A549 (cell line): ENCODE results near the gene MSN. TPM values are rescaled to one million over a fixed set of nuclear protein-coding genes. Genes with fewer than 3 reads are reported as not detected.

ENCODE experiments used
- ATAC-seq, 2 experiments: fragments of 200-7000 bp in 1 of 2; fragments of >200 bp in 1 of 2; cut with Nextera tagmentation in 1 of 2; cut with Tn5 transposase in 1 of 2; 3 replicates each; pipeline versions ENCODE4 v1.8.0 to v1.9.1; 2018 to 2020; ENCODE audit warnings: mild to moderate bottlenecking in 1 of 2, moderate library complexity in 1 of 2
- CTCF ChIA-PET: fragments of 300-600 bp; sonication (Branson Sonifier 250); formaldehyde crosslinking; extraction: SDS; loops from one replicate; lab custom pipeline; 2021; ENCODE audit warnings: antibody characterized with exemption, inconsistent platforms; lab: Yijun Ruan, JAX
- POLR2A ChIA-PET: fragments of 350-600 bp; formaldehyde crosslinking; extraction: SDS; loops from one replicate; lab custom pipeline; 2021; ENCODE audit warnings: antibody characterized with exemption, inconsistent platforms; lab: Yijun Ruan, JAX
- DNase-seq, 2 experiments: peaks; one replicate each; pipeline versions ENCODE4 v3.0.0 to v3.0.0-alpha.2; 2011 to 2016; ENCODE audit warnings: low read depth in 1 of 2, low spot score in 1 of 2
- FAIRE-seq: peaks from 2 replicates; lab custom pipeline; 2011; peaks lifted over from hg19 to GRCh38; lab: Jason Lieb, UNC
- H3K27ac ChIP-seq, 2 experiments: fragments of >200 bp; sonication (Bioruptor Twin); formaldehyde crosslinking; 3 replicates each; pipeline ENCODE4 v1.5.1; 2016 to 2017
- H3K4me1 ChIP-seq: fragments of >200 bp; sonication (Bioruptor Twin); formaldehyde crosslinking; 3 replicates; pipeline ENCODE4 v1.6.1; 2016
- H3K4me2 ChIP-seq: fragments of >200 bp; sonication (Bioruptor Twin); formaldehyde crosslinking; 3 replicates; pipeline ENCODE4 v1.6.1; 2016
- H3K4me3 ChIP-seq: fragments of >200 bp; sonication (Bioruptor Twin); formaldehyde crosslinking; 3 replicates; pipeline ENCODE4 v1.5.1; 2016
- H3K9me3 ChIP-seq: fragments of >200 bp; sonication (Bioruptor Twin); formaldehyde crosslinking; 3 replicates; pipeline ENCODE4 v1.6.1; 2016
- BHLHE40 ChIP-seq: IDR thresholded peaks from 2 replicates; pipeline ENCODE4 v1.6.1; 2012; ENCODE audit warnings: low read depth, low read length, inconsistent platforms
- CEBPB ChIP-seq, 2 experiments: fragments of >200 bp in 1 of 2; sonication (Bioruptor Twin) in 1 of 2; formaldehyde crosslinking in 1 of 2; IDR thresholded peaks; 2 replicates each; pipeline ENCODE4 v1.6.1; 2012 to 2016
- CHD2 ChIP-seq: fragments of 150-350 bp; IDR thresholded peaks from 2 replicates; pipeline ENCODE4 v1.6.1; 2014; ENCODE audit warnings: low read length; ENCODE audit not compliant: partially characterized antibody
- CHD4 ChIP-seq: fragments of 200-600 bp; sonication (generic); IDR thresholded peaks from 2 replicates; pipeline ENCODE4 v1.6.1; 2016; ENCODE audit warnings: antibody characterized with exemption, mild to moderate bottlenecking, borderline replicate concordance
- CTCF ChIP-seq: fragments of >200 bp; sonication (Bioruptor Twin); formaldehyde crosslinking; IDR thresholded peaks from 3 replicates; pipeline ENCODE4 v1.5.1; 2016
- EP300 ChIP-seq, 2 experiments: fragments of >200 bp; sonication (Bioruptor Twin); formaldehyde crosslinking; IDR thresholded peaks; 2 replicates in 1 of 2; 3 replicates in 1 of 2; pipeline ENCODE4 v1.6.1; 2016 to 2017
- ESRRA ChIP-seq: fragments of 150-350 bp; IDR thresholded peaks from 2 replicates; pipeline ENCODE4 v1.6.1; 2014; ENCODE audit warnings: mild to moderate bottlenecking, low read length, borderline replicate concordance
- FOSL2 ChIP-seq, 2 experiments: fragments of 450-650 bp in 1 of 2; fragments of >200 bp in 1 of 2; sonication (Bioruptor Twin) in 1 of 2; formaldehyde crosslinking; IDR thresholded peaks; 2 replicates each; pipeline versions ENCODE4 v1.5.0 to v1.6.1; 2016 to 2020; ENCODE audit warnings: mild to moderate bottlenecking in 1 of 2, moderate library complexity in 1 of 2
- FOXS1 ChIP-seq: fragments of 250-450 bp; sonication (Bioruptor Pico); IDR thresholded peaks from 2 replicates; pipeline ENCODE4 v1.5.0; 2020; ENCODE audit warnings: mild to moderate bottlenecking, moderate library complexity
- HMGXB4 ChIP-seq: fragments of 250-450 bp; sonication (Bioruptor Pico); IDR thresholded peaks from 2 replicates; pipeline ENCODE4 v1.5.0; 2021; ENCODE audit warnings: mild to moderate bottlenecking, moderate library complexity, borderline replicate concordance
- HOXA7 ChIP-seq: fragments of 250-450 bp; sonication (Bioruptor Pico); IDR thresholded peaks from 2 replicates; pipeline ENCODE4 v1.5.0; 2020; ENCODE audit warnings: mild to moderate bottlenecking, moderate library complexity
- HOXB5 ChIP-seq: fragments of 250-450 bp; sonication (Bioruptor Pico); IDR thresholded peaks from 2 replicates; pipeline ENCODE4 v1.5.0; 2020; ENCODE audit warnings: mild to moderate bottlenecking, moderate library complexity
- JUNB ChIP-seq: fragments of >200 bp; sonication (Bioruptor Twin); formaldehyde crosslinking; IDR thresholded peaks from 2 replicates; pipeline ENCODE4 v1.6.1; 2016
- MAZ ChIP-seq: fragments of 150-350 bp; IDR thresholded peaks from 2 replicates; pipeline ENCODE4 v1.6.1; 2014; ENCODE audit warnings: antibody characterized with exemption, low read depth, low read length, borderline replicate concordance
- NR3C1 ChIP-seq: fragments of >200 bp; sonication (Bioruptor Twin); formaldehyde crosslinking; IDR thresholded peaks from 3 replicates; pipeline ENCODE4 v1.6.1; 2017
- POLR2A ChIP-seq: IDR thresholded peaks from 2 replicates; pipeline ENCODE4 v1.6.1; 2012; ENCODE audit warnings: mild to moderate bottlenecking, low read length
- POLR2AphosphoS2 ChIP-seq: conservative IDR thresholded peaks from 2 replicates; pipeline ENCODE4 v1.6.1; 2012; ENCODE audit warnings: low read length, improper control_type of control experiment, inconsistent platforms
- RAD21 ChIP-seq, 2 experiments: fragments of >200 bp in 1 of 2; sonication (Bioruptor Twin) in 1 of 2; formaldehyde crosslinking in 1 of 2; IDR thresholded peaks in 1 of 2; conservative IDR thresholded peaks in 1 of 2; 2 replicates in 1 of 2; 3 replicates in 1 of 2; pipeline ENCODE4 v1.6.1; 2012 to 2018; ENCODE audit warnings: inconsistent platforms in 1 of 2
- RNF2 ChIP-seq: fragments of 200-600 bp; sonication (generic); IDR thresholded peaks from 2 replicates; pipeline ENCODE4 v1.6.1; 2016; ENCODE audit warnings: low read depth, mild to moderate bottlenecking, antibody characterized with exemption, moderate library complexity, borderline replicate concordance
- WGBS: methylation state at CpG from one replicate; pipeline ENCODE4 v1.1.6; 2017; ENCODE audit errors: missing lambda C conversion rate; 5-methylcytosine and 5-hydroxymethylcytosine counted together
- polyA plus RNA-seq, 4 experiments: library from polyadenylated mRNA; depleted of rRNA in 3 of 4; stranded (reverse); fragments of >200 nt; fragmentation: RNase III in 1 of 4; extraction: RNeasy Plus Mini Kit Qiagen cat#74134 plus additional on column Dnase treatment in 1 of 4; gene quantifications; 2 replicates in 3 of 4; 3 replicates in 1 of 4; pipeline ENCODE4 v1.2.3, GENCODE V29; 2011 to 2017

Gene MSN
- polyA plus RNA-seq, 2 of the 4 experiments (the other 2 are of a cell fraction): 269 to 285 TPM

GRCh38 chrX:65720381-65720964 is 53.0 kb downstream of the MSN start (continued):
- no peak for TF ChIP-seq BHLHE40
- TF ChIP-seq CEBPB (IDR thresholded peaks at IDR 0.05): no peak
- TF ChIP-seq NR3C1: no peak
- TF ChIP-seq, all 56 proteins: peak for 0

- CTCF ChIA-PET: no interaction called here
- ATAC-seq (no peak), FAIRE-seq (peak; percentile 46), DNase-seq (no peak)
- Histone ChIP-seq H3K9me3 (no peaks in the 10 kb centered on the region), H3K4me1 (peaks cover 29% of the 10 kb centered on the region), H3K27ac (no peak overlapping the region), H3K4me3 (no peak overlapping the region), H3K4me2 (no peak overlapping the region; the same call in 2 of the 3 replicates)
- TF ChIP-seq EP300 (IDR thresholded peaks at IDR 0.05) (no peak), CTCF (no peak), MAZ (no peak), FOSL2 (IDR thresholded peaks at IDR 0.05) (no peak), FOSL2 (CRISPR knock-in tag; IDR thresholded peaks at IDR 0.05) (no peak), CHD2 (no peak), POLR2A (no peak), HOXA7 (CRISPR knock-in tag) (no peak)
- 87% methylated on average over 2 of the region's 2 CpGs for WGBS
- POLR2A ChIA-PET: no interaction called here
Measured at GRCh38 chrX:65723706-65724105, 56.3 kb downstream of the MSN start.

GRCh38 chrX:65726715-65727114 is 59.3 kb downstream of the MSN start:
- TF ChIP-seq ESRRA (no peak), JUNB (no peak), POLR2AphosphoS2 (no peak), FOSL2 (IDR thresholded peaks at IDR 0.05) (no peak), FOSL2 (CRISPR knock-in tag; IDR thresholded peaks at IDR 0.05) (no peak), CHD4 (no peak), MAZ (no peak), CHD2 (no peak), HOXB5 (no peak), EP300 (IDR thresholded peaks at IDR 0.05) (no peak), HMGXB4 (CRISPR knock-in tag) (no peak), HOXA7 (CRISPR knock-in tag) (no peak), RNF2 (no peak), FOXS1 (CRISPR knock-in tag) (no peak), RAD21 (conservative IDR thresholded peaks at IDR 0.05 in 1 of 2, IDR thresholded peaks at IDR 0.05 in 1 of 2) (no peak)
- ChIA-PET CTCF (no interaction called here), POLR2A (no interaction called here)
- no peaks in the 10 kb centered on the region for H3K9me3 ChIP-seq
- WGBS: 100% methylated on average over 1 of the region's 1 CpG
- FAIRE-seq (no peak), DNase-seq (no peak), ATAC-seq (no peak)
- no peak overlapping the region for H3K4me2 ChIP-seq
- H3K27ac ChIP-seq: no peak overlapping the region
- no peak overlapping the region for H3K4me3 ChIP-seq
- H3K4me1 ChIP-seq: peaks cover 21% of the 10 kb centered on the region
